ENCODE results near the gene RAB30.
A peak's percentile ranks its signal among the peaks of the same experiment; 100 is the strongest.
"Not testable (repeated sequence)": the region's sequence is repeated elsewhere in the genome, so short reads cannot be mapped to it uniquely, and the experiment has no call there.

Gene RAB30

GRCh38 chr11:82981852-82982251 lies 89.8 kb downstream of the RAB30 start:
- DNase-seq (ENCODE audit: low read depth): no peak

- no peak for DNase-seq (ENCODE audit: low read depth)
Observed at GRCh38 chr11:82980947-82981346, 90.8 kb downstream of the RAB30 start.

DNA sequence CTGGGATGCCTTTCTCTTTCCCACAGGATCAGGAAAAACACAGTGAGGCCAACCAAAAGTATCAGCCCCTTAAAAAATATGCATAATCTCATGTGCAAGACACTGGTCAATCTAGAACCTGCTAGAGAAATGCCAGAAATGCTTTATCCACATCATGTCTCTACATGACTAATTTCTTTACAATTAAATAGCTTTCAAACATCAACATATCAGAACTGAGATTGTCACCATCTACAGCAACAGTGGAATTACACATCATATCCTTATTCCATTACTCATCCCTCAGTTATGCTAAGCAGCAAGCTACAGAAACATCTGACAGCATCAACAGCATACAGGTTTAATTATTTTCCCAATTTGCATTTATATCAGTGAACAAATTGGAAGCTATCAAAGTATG lies 91.4 kb downstream of the RAB30 start:
- no peak for DNase-seq (ENCODE audit: low read depth)

DNA sequence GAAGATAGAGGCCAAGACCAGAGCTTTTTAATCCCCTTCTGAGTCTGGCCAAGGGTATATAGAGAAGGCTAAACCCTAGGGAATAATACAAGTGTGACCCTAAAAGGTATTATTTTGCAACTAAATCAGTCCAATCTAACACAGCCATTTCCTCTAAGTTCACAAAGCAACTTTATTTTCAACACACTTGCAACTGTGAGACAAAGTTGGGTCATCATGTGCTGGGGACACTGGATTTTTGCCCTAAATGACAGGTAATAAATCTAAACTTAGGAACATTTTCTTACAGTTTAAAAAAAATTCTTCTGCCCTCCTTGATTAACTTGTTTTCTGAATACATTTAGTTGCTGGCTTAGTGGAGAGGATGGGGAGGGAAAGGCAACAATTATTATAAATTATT lies 91.9 kb downstream of the RAB30 start:
- no peak for DNase-seq (ENCODE audit: low read depth)

- no peak for DNase-seq (ENCODE audit: low read depth)
Observed at GRCh38 chr11:82978422-82979099, 93.1 kb downstream of the RAB30 start.

GRCh38 chr11:82976786-82977185 lies 94.9 kb downstream of the RAB30 start:
- no peak for DNase-seq (ENCODE audit: low read depth)

DNA sequence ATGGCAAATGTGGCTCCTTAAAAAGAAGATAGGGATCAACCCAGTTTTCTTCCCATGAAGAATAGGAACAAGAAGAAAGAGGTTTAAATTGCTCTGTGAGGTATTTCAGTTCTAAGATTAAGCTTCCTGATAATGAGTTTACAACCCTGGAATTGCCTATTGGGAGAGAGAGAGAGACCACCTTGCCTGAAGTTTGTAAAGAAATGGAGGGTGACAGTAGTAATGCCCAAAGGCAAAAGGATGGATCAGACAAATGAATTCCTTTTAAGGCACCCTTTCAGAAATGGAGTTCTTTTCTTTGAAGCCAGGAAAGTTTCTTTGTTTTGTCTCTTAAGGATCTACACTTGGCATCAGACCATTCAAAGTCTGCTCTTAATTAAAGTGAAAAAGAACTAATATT lies 95.8 kb downstream of the RAB30 start:
- no peak for DNase-seq (ENCODE audit: low read depth)

DNA sequence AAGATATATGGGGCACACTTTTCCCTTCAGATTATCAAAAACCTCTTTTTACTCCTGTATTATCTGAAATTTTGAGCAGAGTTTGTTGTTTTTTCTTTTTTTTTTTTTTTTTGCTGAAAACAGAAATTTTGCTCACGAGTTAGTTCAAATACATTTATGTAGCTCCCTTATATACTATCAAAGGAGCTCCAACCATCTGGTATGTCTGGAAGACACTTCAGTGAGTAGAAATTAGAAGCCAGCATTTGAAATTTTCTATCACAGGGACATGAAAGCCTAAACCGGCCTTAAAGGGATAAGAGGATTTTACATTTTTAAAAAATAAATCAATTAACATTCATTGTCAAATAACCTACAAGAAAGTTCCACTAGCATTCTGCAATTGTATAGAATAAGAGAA lies 96.8 kb downstream of the RAB30 start:
- no peak for DNase-seq (ENCODE audit: low read depth)

DNA sequence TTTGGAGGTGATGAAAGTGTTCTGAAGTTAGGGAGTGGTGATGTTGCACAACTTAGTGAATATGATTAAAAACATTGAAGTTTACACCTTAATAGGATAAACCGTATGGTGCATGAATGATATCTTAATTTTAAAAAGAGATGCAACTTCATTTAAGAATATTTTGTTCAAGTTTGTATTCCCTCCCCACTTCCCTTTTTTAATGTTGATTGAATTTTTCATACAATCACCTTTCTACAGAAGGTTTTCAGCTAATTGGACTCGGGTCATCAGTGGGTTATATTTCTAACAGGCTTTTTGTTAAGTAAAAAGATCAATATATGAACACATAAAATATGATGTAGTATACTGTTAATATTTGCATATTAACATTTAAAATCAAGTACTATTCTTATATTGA lies 97.6 kb downstream of the RAB30 start:
- no peak for DNase-seq (ENCODE audit: low read depth)

GRCh38 chr11:82972103-82972502 lies 99.6 kb downstream of the RAB30 start:
- DNase-seq (ENCODE audit: low read depth): no peak

- not testable (repeated sequence) for DNase-seq (ENCODE audit: low read depth)
Observed at GRCh38 chr11:82971519-82971946, 100.2 kb downstream of the RAB30 start.

DNA sequence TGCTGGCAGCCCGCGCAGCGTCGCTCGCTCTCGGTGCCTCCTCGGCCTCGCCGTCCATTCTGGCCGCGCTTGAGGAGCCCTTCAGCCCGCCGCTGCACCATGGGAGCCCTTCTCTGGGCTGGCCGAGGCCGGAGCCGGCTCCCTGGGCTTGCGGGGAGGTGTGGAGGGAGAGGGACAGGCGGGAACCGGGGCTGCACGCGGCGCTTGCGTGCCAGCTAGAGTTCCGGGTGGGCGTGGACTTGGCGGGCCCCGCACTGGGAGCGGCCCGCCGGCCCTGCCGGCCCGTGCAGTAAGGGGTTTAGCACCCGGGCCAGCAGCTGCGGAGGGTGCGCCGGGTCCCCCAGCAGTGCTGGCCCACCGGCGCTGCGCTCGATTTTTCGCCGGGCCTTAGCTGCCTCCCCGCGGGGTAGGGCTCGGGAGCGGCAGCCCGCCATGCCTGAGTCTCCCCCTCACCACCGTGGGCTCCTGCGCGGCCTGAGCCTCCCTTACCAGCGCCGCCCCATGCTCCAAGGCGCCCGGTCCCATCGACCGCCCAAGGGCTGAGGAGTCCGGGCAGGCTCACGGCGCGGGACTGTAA lies 101.1 kb downstream of the RAB30 start:
- not testable (repeated sequence) for DNase-seq (ENCODE audit: low read depth)

GRCh38 chr11:82969811-82970210 lies 101.9 kb downstream of the RAB30 start:
- DNase-seq (ENCODE audit: low read depth): no peak

- DNase-seq (ENCODE audit: low read depth): no peak
Observed at GRCh38 chr11:82967381-82967780, 104.3 kb downstream of the RAB30 start.

GRCh38 chr11:82962021-82962420 lies 109.7 kb downstream of the RAB30 start:
- DNase-seq (ENCODE audit: low read depth): not testable (repeated sequence)

DNA sequence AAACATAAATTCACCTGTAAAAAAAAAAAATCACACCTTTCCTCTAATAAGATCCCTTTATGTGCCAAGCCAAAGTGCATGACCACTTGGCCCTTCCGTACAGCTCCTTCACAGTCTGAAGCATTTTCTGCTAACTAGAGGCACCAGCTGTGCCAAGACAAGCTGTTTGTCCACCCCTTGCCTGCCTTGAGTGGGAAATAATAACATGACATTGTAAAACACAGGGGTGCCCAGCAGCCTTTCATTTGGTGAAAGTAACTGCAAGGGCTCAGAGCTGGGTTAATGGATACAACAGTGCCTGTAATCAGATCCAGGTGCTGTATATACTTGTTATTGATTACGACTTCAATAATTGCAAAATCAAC lies 110.9 kb downstream of the RAB30 start:
- no peak for DNase-seq (ENCODE audit: low read depth)

DNA sequence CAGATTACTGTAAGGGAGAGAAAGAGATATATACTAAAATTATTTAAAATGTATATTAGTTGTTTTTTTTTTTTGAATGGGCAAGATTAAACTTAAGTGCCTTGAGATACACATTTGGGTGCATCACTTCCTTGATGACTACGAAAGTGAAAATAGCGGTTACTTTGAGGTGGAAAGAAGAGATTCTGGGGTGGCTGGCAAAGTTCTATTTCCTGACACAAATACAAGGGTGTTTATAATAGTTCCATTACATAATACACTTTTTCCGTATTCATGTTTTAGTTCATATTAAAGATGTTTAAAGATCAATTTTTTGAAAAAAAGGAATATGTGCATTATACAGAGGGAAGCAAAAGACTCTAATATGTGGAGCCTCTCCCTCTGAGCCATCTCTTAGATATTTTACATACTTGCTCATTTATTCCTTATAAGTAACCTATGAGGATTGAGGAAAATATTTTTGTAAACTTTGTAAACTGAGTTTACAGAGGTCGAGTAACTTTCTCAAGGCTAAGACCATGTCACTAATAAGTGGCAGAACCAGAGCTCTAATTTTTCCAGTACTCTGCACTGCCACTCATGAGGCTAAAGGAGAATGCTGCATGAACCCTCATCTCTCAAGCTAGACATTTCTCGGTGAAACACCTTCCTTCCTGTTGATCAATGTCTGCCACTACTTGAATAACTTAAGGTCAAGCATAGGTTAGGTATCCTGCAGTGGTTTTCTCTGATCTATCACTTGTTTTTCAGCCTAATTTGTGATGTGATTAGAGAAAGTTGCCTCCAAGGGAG lies 111.5 kb downstream of the RAB30 start:
- no peak for DNase-seq (ENCODE audit: low read depth)

- peak; percentile 59 for DNase-seq (ENCODE audit: low read depth)
Observed at GRCh38 chr11:82955736-82956453, 115.8 kb downstream of the RAB30 start.

DNA sequence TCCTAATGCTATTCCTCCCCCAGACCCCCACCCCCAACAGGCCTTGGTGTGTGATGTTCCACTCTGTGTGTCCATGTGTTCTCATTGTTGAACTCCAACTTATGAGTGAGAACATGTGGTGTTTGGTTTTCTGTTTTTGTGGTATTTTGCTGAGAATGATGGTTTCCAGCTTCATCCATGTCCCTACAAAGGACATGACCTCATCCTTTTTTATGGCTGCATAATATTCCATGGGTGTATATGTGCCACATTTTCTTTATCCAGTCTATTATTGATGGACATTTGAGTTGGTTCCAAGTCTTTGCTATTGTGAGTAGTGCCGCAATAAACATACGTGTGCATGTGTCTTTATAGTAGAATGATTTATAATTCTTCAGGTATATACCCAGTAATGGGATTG lies 121.2 kb downstream of the RAB30 start:
- not testable (repeated sequence) for DNase-seq (ENCODE audit: low read depth)

DNA sequence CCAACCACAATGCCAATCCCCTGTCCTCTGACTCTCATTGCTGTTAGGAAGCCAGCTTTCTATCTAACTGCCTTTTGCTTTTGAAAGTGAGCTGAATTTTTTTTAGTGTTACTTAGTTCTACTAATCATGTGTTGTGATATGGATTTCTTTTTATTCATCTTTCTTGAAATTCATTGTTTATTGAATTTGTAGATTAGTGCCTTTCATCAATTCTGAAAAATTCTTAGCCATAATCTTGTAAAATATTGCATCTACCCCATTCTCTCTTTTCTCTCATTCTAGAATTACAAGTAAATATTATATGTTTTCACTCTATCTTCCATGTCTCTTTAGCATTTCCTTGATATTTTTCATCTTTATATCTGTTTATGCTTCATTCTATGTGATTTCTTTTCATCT lies 122.3 kb downstream of the RAB30 start:
- no peak for DNase-seq (ENCODE audit: low read depth)

DNA sequence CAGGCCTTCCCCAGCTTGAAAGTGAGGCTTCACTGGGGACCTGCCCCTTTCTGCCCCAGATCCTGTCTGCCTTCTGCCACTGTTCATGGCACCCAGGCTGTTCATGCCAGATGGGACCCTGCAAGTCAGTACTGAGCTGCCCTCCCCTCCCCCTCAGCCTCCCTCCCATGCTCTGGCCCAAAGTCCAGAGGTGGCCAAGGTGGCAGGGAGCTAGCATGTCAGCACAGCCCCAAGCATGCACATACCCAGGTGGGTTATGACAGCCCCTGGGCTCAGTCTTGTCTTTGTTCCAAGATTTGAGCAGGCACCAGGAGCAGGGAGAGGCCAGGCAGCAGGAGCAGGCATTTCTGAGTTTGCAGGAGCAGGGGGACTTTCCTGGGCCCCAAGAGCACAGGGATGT lies 126.0 kb downstream of the RAB30 start:
- no peak for DNase-seq (ENCODE audit: low read depth)

- not testable (repeated sequence) for DNase-seq (ENCODE audit: low read depth)
Observed at GRCh38 chr11:82945041-82945440, 126.7 kb downstream of the RAB30 start.

DNA sequence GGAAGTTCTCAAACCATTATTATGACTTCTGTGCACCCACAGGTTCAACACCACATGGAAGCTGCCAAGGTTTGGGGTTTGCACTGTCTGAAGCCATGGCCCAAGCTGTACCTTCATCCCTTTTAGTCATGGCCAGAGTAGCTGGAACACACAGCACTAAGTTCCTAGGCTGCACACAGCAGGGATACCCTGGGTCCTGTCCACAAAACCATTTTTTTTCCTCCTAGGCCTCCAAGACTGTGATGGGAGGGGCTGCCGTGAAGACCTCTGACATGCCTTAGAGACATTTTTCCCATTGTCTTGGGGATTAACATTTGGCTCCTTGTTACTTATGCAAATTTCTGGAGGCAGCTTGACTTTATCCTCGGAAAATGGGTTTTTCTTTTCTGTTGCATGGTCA lies 127.5 kb downstream of the RAB30 start:
- no peak for DNase-seq (ENCODE audit: low read depth)
